Mucosa of descending colon (tissue), 3 donors: ENCODE data around the gene ITIH5. TPM values are rescaled to one million over a fixed set of nuclear protein-coding genes. Genes with fewer than 3 reads are reported as not detected.

Experiments
- ATAC-seq: fragments of 200-7000 bp; cut with Tn5 transposase; one replicate; pipeline ENCODE4 v1.9.1; 2020; ENCODE audit warnings: mild to moderate bottlenecking, moderate library complexity
- DNase-seq, 3 donors: peaks; one replicate each; pipeline ENCODE4 v3.0.0-alpha.2; 2020
- H3K36me3 ChIP-seq: fragments of 200-600 bp; one replicate; pipeline ENCODE4 v1.8.0; 2021; ENCODE audit warnings: low read depth, mild to moderate bottlenecking
- H3K4me1 ChIP-seq: fragments of 200-600 bp; one replicate; pipeline ENCODE4 v1.8.0; 2021; ENCODE audit warnings: low read depth, mild to moderate bottlenecking
- H3K4me3 ChIP-seq: fragments of 200-600 bp; one replicate; pipeline ENCODE4 v1.8.0; 2021; ENCODE audit warnings: mild to moderate bottlenecking
- H3K9me3 ChIP-seq: fragments of 200-600 bp; one replicate; pipeline ENCODE4 v1.8.0; 2021; ENCODE audit warnings: mild to moderate bottlenecking
- intact Hi-C, 2 donors: fragments of 100-400 bp; cut with DNase I in 1 of 2; cut with micrococcal nuclease in 1 of 2; formaldehyde crosslinking; loops; one replicate each; pipeline versions ENCODE4 v1.11.0 to v1.11.1; 2022; cut with DNase I, micrococcal nuclease
- total RNA-seq, 3 donors: library from RNA; stranded (reverse); fragmentation: NEBNext Ultra II Directional in 2 of 3; extraction: Animal tissue kit (Norgen Biotek cat#: 25700) in 2 of 3; gene quantifications; one replicate each; pipeline versions ENCODE4 v1.2.1 to v1.2.4, GENCODE V29; 2021 to 2023
- TF ChIP-seq, protein P1 (sequence below): fragments of 200-600 bp; IDR thresholded peaks from one replicate; pipeline ENCODE4 v1.8.0; 2022; ENCODE audit warnings: antibody characterized with exemption, mild to moderate bottlenecking
- donor health status: DM: no; HTN: no; CAD: no; lungs with moderate emphysema.
- donor health status: DM: no; HTN: no; CAD: no.
- donor health status: DM: no; HTN: yes; CAD: no.

ITIH5 gene
- total RNA-seq, 3 donors from 2014 or later: 5.0 to 46.6 (median 8.1) TPM

DNA sequence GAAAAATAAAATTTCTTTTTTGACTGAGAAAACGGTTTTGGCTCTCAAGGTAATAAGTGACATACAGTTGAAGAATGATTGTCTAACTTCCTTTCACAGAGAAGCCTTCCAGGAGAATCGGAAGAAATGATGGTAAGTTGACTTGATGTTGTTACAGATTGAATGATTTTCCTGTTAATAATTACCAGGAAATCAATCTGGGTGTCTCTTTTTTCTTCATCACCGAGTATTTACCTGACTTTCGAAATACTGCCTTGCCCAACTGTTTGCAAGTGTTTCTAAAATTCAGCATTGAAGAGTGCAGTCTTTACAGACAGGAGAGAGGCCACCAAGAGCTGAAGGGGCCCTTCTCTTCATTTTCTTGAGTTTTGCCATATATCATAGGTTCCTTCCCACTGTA, 40.3 kb upstream of the ITIH5 start:
- Histone ChIP-seq H3K4me3 (no peak overlapping the region), H3K36me3 (no peaks in the 10 kb centered on the region), H3K4me1 (no peaks in the 10 kb centered on the region), H3K9me3 (no peaks in the 10 kb centered on the region)
- no peak for ATAC-seq
- TF ChIP-seq, protein P1, sequence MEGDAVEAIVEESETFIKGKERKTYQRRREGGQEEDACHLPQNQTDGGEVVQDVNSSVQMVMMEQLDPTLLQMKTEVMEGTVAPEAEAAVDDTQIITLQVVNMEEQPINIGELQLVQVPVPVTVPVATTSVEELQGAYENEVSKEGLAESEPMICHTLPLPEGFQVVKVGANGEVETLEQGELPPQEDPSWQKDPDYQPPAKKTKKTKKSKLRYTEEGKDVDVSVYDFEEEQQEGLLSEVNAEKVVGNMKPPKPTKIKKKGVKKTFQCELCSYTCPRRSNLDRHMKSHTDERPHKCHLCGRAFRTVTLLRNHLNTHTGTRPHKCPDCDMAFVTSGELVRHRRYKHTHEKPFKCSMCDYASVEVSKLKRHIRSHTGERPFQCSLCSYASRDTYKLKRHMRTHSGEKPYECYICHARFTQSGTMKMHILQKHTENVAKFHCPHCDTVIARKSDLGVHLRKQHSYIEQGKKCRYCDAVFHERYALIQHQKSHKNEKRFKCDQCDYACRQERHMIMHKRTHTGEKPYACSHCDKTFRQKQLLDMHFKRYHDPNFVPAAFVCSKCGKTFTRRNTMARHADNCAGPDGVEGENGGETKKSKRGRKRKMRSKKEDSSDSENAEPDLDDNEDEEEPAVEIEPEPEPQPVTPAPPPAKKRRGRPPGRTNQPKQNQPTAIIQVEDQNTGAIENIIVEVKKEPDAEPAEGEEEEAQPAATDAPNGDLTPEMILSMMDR: no peak
- DNase-seq: no peak
- intact Hi-C loops: no loop called here

DNA sequence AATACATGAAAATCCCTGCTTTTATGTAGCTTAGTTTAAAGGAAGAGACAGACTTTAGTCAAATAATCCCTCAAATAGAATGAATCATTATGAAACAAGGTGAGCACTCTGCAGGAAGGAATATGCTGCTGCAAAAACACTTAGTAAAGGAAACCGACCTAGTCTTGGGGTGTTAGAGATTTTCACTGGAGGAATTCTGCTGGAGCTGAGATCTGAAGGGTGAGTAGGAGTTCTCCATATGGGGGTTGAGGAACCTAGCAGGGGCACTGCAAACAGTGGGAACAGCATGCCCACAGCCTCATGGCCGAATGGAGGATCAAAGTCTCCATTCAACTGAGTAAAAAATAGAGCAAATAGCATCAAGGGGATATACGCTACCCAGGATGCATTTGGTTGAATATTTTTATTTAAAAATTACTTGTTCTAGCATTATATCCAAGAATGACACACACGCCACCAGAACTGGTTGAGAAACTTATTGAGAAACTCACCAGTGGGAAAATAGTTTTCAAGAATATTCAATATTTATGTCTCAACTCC, 39.8 kb upstream of the ITIH5 start:
- DNase-seq (no peak), ATAC-seq (no peak)
- TF ChIP-seq, protein P1: no peak
- H3K4me3 ChIP-seq: no peak overlapping the region
- no peaks in the 10 kb centered on the region for H3K4me1 ChIP-seq
- intact Hi-C loops: no loop called here
- no peaks in the 10 kb centered on the region for H3K9me3 ChIP-seq
- no peaks in the 10 kb centered on the region for H3K36me3 ChIP-seq

- intact Hi-C loops: no loop called here
- ATAC-seq (no peak), DNase-seq (no peak)
- Histone ChIP-seq H3K9me3 (no peaks in the 10 kb centered on the region), H3K36me3 (no peaks in the 10 kb centered on the region), H3K4me3 (no peak overlapping the region), H3K4me1 (no peaks in the 10 kb centered on the region)
- TF ChIP-seq, protein P1: no peak
Measured at GRCh38 chr10:7705341-7705740, 38.6 kb upstream of the ITIH5 start.

DNA sequence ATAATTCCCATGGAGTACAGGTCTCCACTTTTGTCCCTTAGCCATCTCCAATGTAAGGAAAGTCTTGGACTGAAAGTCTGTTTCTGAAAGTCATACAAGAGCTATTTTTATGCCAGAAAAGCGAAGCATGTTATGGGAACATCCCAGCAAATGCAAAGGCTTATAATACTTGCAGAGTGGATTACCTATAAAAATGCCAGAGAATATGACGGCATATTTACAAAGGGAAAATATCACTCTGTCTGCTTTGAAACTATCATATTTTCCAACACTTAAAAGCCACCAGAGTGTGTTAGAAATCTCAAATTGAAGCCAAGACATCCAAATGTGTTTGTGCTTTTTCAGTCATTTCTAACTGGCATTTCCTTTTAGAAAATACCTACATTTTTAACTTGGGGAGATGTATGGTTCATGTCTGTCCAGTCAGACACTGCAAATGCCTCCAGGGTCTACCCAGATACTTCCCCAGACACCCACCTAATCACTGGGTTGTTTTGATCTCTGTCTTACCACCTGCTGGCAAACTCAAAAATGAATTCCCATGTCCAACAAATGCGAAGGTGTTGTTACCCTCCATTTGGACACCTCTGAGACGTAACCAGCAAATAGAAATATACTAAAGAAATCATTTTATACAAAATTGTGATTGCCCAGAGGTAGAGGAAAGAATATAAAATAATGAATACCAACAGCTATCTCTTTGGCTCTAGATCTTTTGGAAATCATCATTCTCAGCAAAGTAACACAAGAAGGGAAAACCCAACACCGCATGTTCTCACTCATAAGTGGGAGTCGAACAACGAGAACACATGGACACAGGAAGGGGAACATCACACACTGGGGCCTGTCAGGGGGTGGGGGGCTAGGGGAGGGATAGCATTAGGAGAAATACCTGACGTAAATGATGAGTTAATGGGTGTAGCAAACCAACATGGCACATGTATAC, 37.6 kb upstream of the ITIH5 start:
- TF ChIP-seq, protein P1: no peak
- H3K4me1 ChIP-seq: no peaks in the 10 kb centered on the region
- DNase-seq: no peak
- H3K9me3 ChIP-seq: no peaks in the 10 kb centered on the region
- no peak overlapping the region for H3K4me3 ChIP-seq
- intact Hi-C loops: no loop called here
- no peaks in the 10 kb centered on the region for H3K36me3 ChIP-seq
- no peak for ATAC-seq

DNA sequence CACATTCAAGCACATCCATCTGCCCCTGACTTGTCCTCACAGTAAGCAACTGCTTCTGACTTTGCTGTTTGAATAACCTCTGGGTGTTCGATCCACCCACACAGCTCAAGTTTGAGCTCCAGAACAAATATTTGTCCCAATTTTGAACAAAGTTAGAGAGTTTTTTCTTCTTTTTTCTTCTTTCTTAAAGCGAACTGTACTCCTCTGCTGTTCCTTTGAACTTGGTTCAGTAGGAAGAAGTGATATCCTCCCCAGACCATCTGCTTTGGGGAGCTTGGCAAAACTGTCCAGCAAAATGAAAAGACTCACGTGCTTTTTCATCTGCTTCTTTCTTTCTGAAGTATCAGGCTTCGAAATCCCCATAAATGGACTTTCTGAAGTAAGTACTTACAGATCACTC, 36.4 kb upstream of the ITIH5 start, which contains the start of gene ITIH2:
ITIH2 (plus strand) TSS at position 177 of the 400 bp plus-strand sequence; CDS start at position 296, 119 bp downstream.
- ATAC-seq (no peak), DNase-seq (no peak)
- H3K9me3 ChIP-seq: no peaks in the 10 kb centered on the region
- no peak within 1 kb of the TSS for H3K4me3 ChIP-seq
- intact Hi-C loops: no loop called here
- TF ChIP-seq, protein P1: no peak
- no peaks in the 10 kb centered on the region for H3K4me1 ChIP-seq
- no peaks in the 10 kb centered on the region for H3K36me3 ChIP-seq
